Measurements from ENCODE around the gene SHISAL1.

DNA sequence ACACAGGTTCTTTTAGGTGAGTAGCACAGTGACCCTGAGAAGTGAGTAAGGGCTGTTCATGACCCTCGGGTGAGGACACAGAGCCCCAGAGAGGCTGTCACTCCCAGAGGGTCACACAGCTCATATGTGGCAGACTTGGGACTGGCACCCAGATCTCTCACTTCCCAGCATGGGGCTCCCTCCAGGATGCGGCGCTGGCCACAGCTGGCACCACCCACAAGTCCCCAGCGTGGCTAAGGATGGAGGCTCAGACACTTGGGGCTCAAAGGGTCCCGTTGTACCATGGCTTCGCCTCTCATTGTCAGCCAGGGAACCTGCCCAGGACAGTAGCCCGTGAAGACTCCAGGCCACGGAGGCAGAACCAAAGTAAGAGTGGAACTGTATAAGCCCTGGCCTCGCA, 6.0 kb upstream of the SHISAL1 start:
- TF ChIP-seq, protein P1, sequence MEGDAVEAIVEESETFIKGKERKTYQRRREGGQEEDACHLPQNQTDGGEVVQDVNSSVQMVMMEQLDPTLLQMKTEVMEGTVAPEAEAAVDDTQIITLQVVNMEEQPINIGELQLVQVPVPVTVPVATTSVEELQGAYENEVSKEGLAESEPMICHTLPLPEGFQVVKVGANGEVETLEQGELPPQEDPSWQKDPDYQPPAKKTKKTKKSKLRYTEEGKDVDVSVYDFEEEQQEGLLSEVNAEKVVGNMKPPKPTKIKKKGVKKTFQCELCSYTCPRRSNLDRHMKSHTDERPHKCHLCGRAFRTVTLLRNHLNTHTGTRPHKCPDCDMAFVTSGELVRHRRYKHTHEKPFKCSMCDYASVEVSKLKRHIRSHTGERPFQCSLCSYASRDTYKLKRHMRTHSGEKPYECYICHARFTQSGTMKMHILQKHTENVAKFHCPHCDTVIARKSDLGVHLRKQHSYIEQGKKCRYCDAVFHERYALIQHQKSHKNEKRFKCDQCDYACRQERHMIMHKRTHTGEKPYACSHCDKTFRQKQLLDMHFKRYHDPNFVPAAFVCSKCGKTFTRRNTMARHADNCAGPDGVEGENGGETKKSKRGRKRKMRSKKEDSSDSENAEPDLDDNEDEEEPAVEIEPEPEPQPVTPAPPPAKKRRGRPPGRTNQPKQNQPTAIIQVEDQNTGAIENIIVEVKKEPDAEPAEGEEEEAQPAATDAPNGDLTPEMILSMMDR (IDR thresholded peaks at IDR 0.05): no peak
- TF ChIP-seq ZFX (IDR thresholded peaks at IDR 0.05; ENCODE audit: borderline replicate concordance): no peak

All from 22Rv1 (cell line).